HL-60 (cell line): ENCODE data around the gene TNRC18.
"Not testable (repeated sequence)": the region's sequence is repeated elsewhere in the genome, so short reads cannot be mapped to it uniquely, and the experiment has no call there.

Experiments used
- CTCF ChIP-seq: IDR thresholded peaks from one replicate; pipeline ENCODE4 v1.5.1; 2011; ENCODE audit warnings: low read length, control low read depth, inconsistent platforms; ENCODE audit not compliant: insufficient read depth
- GABPA ChIP-seq: IDR thresholded peaks from 2 replicates; pipeline ENCODE4 v1.6.1; 2012; ENCODE audit warnings: low read depth
- POLR2AphosphoS5 ChIP-seq: IDR thresholded peaks from 2 replicates; pipeline ENCODE4 v1.6.1; 2012; ENCODE audit warnings: low read depth
- SPI1 ChIP-seq: IDR thresholded peaks from 2 replicates; pipeline ENCODE4 v1.6.1; 2012; ENCODE audit warnings: low read depth, mild to moderate bottlenecking, borderline replicate concordance

- not testable (repeated sequence) for TF ChIP-seq CTCF, SPI1, POLR2AphosphoS5, GABPA
Observed at GRCh38 chr7:5288560-5288959, 135.1 kb downstream of the TNRC18 start.
